Mesendoderm (in vitro differentiated cells): ENCODE data around the gene FAM163B.

Experiments
- DNase-seq: peaks from one replicate; pipeline ENCODE4 v3.0.0; 2013
- H2AK5ac ChIP-seq: 2 replicates; pipeline ENCODE4 v1.6.1; 2013; ENCODE audit warnings: low read length, inconsistent platforms
- H2BK120ac ChIP-seq: 2 replicates; pipeline ENCODE4 v1.6.1; 2013; ENCODE audit warnings: low read depth, mild to moderate bottlenecking, low read length, moderate library complexity, mixed read lengths
- H2BK15ac ChIP-seq: replicated peaks from 2 replicates; pipeline ENCODE4 v1.6.1; 2013; ENCODE audit warnings: low read depth, mild to moderate bottlenecking, moderate library complexity
- H2BK5ac ChIP-seq: 2 replicates; pipeline ENCODE4 v1.6.1; 2013; ENCODE audit warnings: low read length, inconsistent platforms
- H3K18ac ChIP-seq: 2 replicates; pipeline ENCODE4 v1.6.1; 2013; ENCODE audit warnings: mild to moderate bottlenecking, low read length, mixed read lengths
- H3K23ac ChIP-seq: one replicate; pipeline ENCODE4 v1.6.1; 2013; ENCODE audit warnings: low read length
- H3K27ac ChIP-seq: 2 replicates; pipeline ENCODE4 v1.5.1; 2013; ENCODE audit warnings: low read depth, mild to moderate bottlenecking, inconsistent platforms, low read length, moderate library complexity
- H3K27me3 ChIP-seq: 2 replicates; pipeline ENCODE4 v1.6.1; 2013; ENCODE audit warnings: low read length, control low read depth, mild to moderate bottlenecking, inconsistent platforms; ENCODE audit not compliant: insufficient read depth, poor library complexity
- H3K36me3 ChIP-seq: 2 replicates; pipeline ENCODE4 v1.6.1; 2013; ENCODE audit warnings: low read length, inconsistent platforms; ENCODE audit not compliant: control insufficient read depth, insufficient read depth
- H3K4ac ChIP-seq: one replicate; pipeline ENCODE4 v1.6.1; 2013; ENCODE audit warnings: low read depth, mild to moderate bottlenecking, low read length, moderate library complexity
- H3K4me1 ChIP-seq: 2 replicates; pipeline ENCODE4 v1.6.1; 2013; ENCODE audit warnings: low read depth, low read length, inconsistent platforms; ENCODE audit not compliant: control insufficient read depth
- H3K4me2 ChIP-seq: 2 replicates; pipeline ENCODE4 v1.6.1; 2013; ENCODE audit warnings: low read length
- H3K4me3 ChIP-seq: 2 replicates; pipeline ENCODE4 v1.5.1; 2013; ENCODE audit warnings: mild to moderate bottlenecking, low read length
- H3K56ac ChIP-seq: one replicate; pipeline ENCODE4 v1.6.1; 2013; ENCODE audit warnings: low read length
- H3K79me1 ChIP-seq: 2 replicates; pipeline ENCODE4 v1.6.1; 2013; ENCODE audit warnings: low read length, inconsistent platforms
- H3K79me2 ChIP-seq: 2 replicates; pipeline ENCODE4 v1.6.1; 2013; ENCODE audit warnings: mild to moderate bottlenecking, low read length; ENCODE audit not compliant: control insufficient read depth, insufficient read depth
- H3K9ac ChIP-seq: 2 replicates; pipeline ENCODE4 v1.6.1; 2013; ENCODE audit warnings: low read length, inconsistent platforms
- H4K5ac ChIP-seq: one replicate; pipeline ENCODE4 v1.6.1; 2013; ENCODE audit warnings: low read length
- H4K8ac ChIP-seq: one replicate; pipeline ENCODE4 v1.6.1; 2013; ENCODE audit warnings: low read depth, mild to moderate bottlenecking, control low read depth, low read length, moderate library complexity
- WGBS: extraction: QIAGEN DNeasy Blood & Tissue Kit; methylation state at CpG from one replicate; pipeline ENCODE4 v1.1.7; 2013; ENCODE audit warnings: low lambda C conversion rate, missing lambda C conversion rate; ENCODE audit not compliant: insufficient coverage; ENCODE audit errors: extremely low coverage; 5-methylcytosine and 5-hydroxymethylcytosine counted together

The FAM163B gene

DNA sequence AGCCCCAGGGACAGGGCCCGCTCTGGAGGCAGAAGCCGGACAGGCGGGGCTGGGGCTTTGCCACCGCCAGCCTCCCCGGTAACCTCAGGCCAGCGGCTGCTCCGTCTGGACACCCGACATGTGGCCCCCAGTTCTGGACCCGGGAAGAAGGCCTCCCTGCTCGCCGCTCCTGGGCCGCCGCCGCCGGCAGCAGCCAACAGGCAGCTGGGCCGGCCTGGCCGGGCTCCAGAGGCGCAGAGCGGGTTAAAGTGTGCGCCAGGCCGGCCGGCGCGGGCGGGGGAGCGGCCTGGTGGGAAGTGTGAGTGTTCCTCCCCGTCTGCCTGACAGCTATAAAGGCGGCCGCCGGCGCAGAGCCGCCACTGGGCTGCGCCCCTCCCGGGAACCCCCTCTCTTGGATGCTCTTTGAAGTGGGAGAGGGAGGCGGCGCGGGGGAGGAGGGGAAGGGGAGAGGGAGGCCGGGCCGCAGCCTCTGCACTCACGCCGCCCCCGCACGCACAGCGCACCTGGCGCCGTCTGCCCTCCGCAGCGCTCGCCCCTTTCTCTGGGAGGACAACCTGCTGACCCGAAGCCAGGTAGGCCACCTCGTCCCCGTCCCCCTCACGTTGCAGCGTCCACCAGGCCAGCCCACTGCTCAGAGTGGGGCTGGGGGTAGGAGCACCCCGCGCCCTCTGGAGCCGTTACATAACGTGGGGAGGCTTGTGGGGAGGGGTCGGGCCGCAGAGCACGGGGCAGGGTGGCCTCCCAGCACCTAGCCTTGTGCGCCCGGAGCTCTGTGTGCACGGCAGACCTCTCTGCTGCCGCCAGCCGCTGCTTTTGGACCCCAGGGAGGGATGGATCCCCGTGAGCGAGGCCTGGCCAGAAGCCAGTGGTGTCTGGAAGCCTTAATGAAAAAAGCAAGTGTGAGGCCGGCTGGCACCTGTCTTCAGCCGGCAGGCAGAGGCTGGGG, 74.6 kb downstream of the FAM163B start, which contains the start of gene ADAMTSL2:
Gene ADAMTSL2 (plus strand): TSS at position 359 of the 946 bp plus-strand sequence. CDS start 2,009 bp downstream, outside the sequence.
- Histone ChIP-seq H3K4me3 (no peak within 1 kb of the TSS), H4K8ac (no peak within 1 kb of the TSS)

DNA sequence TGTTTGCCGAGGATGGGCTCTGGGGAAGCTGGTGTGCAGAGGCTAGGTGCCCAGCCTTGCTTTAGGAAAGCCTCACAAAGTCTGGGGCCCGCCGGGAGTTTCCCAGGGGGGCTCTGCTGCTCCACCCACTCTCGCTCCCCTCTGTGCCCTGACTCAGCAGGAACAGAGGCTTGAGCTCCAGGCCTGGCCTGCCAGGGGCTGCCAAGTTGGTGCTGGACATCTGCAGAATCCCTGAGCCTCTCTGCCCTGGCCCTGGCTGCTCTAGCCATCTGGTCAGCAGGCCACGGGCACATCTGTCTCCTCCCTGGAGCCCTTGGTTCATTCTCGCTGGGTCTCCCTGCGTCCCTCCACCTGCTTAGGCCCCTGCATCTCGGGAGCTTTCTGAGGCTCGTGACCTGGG, 75.3 kb downstream of the FAM163B start:
- no peak overlapping the region for H4K8ac ChIP-seq
- no peak overlapping the region for H2AK5ac ChIP-seq
- H3K4me2 ChIP-seq = no peak overlapping the region
- H3K79me2 ChIP-seq = no peaks in the 10 kb centered on the region
- no peak overlapping the region for H2BK5ac ChIP-seq
- no peak overlapping the region for H4K5ac ChIP-seq
- no peak overlapping the region for H3K4ac ChIP-seq
- H3K79me1 ChIP-seq = no peaks in the 10 kb centered on the region
- H2BK120ac ChIP-seq = no peak overlapping the region
- H3K27ac ChIP-seq = no peak overlapping the region
- no peak overlapping the region for H3K23ac ChIP-seq
- H3K56ac ChIP-seq = peak overlapping the region; percentile 57
- no CpG with 5 or more reads among the region's 9 CpGs for WGBS
- H3K18ac ChIP-seq = peak overlapping the region; percentile 52
- no peaks in the 10 kb centered on the region for H3K36me3 ChIP-seq
- no peaks in the 10 kb centered on the region for H3K27me3 ChIP-seq
- H3K9ac ChIP-seq = no peak overlapping the region
- H2BK15ac ChIP-seq = no peak overlapping the region
- DNase-seq = no peak
- no peaks in the 10 kb centered on the region for H3K4me1 ChIP-seq
- H3K4me3 ChIP-seq = no peak overlapping the region

More for the DNA sequence above, 74.6 kb downstream of the FAM163B start, which contains the start of gene ADAMTSL2:
- no peaks in the 10 kb centered on the region for H3K36me3 ChIP-seq
- no peak within 1 kb of the TSS for H2BK15ac ChIP-seq
- no peak within 1 kb of the TSS for H3K27ac ChIP-seq
- H4K5ac ChIP-seq = no peak within 1 kb of the TSS
- no peak within 1 kb of the TSS for H3K23ac ChIP-seq
- no CpG with 5 or more reads among the region's 70 CpGs for whole genome bisulfite sequencing
- no peaks in the 10 kb centered on the region for H3K79me1 ChIP-seq
- no peak within 1 kb of the TSS for H2AK5ac ChIP-seq
- H2BK120ac ChIP-seq = no peak within 1 kb of the TSS
- peak within 1 kb of the TSS; percentile 52 for H3K18ac ChIP-seq
- no peak within 1 kb of the TSS for H3K4ac ChIP-seq
- peak within 1 kb of the TSS; percentile 34 for H3K4me2 ChIP-seq
- peak; percentile 74 for DNase-seq
- H3K79me2 ChIP-seq = no peaks in the 10 kb centered on the region
- peak within 1 kb of the TSS; percentile 86 for H3K56ac ChIP-seq
- peaks cover 4% of the 10 kb centered on the region for H3K4me1 ChIP-seq
- no peak within 1 kb of the TSS for H2BK5ac ChIP-seq
- no peaks in the 10 kb centered on the region for H3K27me3 ChIP-seq
- H3K9ac ChIP-seq = peak within 1 kb of the TSS; percentile 51

DNA sequence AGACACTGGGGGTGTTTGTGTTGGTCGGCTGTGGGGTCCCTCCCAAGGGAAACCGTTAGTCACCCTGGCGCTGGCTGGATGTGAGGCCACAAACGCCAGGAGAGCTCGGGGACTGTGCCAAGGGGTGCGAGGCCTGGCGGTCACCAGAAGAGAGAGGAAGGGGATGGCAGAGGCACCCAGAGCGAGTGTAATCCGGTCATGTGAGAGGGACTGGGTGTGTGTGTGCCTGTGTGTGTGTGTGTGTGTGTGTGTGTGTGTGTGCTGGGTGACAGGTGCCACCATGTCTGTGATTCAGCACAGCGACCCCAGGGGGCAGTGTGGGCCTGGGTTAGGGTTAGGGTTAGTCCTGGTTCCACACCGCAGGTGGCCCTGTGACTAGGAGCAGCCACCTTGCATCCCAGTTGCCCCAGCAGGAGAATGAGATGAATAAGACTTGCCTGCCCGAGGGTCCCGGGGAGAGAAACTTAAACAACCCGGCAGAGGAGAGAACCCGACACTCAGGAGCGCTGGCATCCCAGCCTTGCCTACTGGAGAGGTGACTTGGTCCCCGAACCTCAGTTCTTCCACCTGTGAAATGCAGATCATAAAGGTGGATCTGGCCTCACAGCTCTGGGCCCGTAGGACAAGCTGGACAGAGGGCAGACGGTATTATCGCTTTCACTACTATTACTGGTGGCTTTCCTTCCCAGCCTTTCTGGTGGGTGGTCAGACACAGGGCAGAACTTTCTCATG, 76.1 kb downstream of the FAM163B start:
- Histone ChIP-seq H3K27ac (no peak overlapping the region), H3K36me3 (no peaks in the 10 kb centered on the region), H3K56ac (no peak overlapping the region), H2BK5ac (no peak overlapping the region), H2BK15ac (no peak overlapping the region), H3K4me3 (no peak overlapping the region), H4K8ac (no peak overlapping the region), H3K27me3 (no peaks in the 10 kb centered on the region), H3K79me1 (no peaks in the 10 kb centered on the region), H4K5ac (no peak overlapping the region), H3K9ac (no peak overlapping the region), H2BK120ac (no peak overlapping the region), H3K4ac (no peak overlapping the region), H3K4me2 (no peak overlapping the region), H2AK5ac (no peak overlapping the region), H3K79me2 (no peaks in the 10 kb centered on the region), H3K23ac (no peak overlapping the region), H3K18ac (no peak overlapping the region), H3K4me1 (no peaks in the 10 kb centered on the region)
- no CpG with 5 or more reads among the region's 20 CpGs for WGBS
- peak; percentile 87 for DNase-seq

DNA sequence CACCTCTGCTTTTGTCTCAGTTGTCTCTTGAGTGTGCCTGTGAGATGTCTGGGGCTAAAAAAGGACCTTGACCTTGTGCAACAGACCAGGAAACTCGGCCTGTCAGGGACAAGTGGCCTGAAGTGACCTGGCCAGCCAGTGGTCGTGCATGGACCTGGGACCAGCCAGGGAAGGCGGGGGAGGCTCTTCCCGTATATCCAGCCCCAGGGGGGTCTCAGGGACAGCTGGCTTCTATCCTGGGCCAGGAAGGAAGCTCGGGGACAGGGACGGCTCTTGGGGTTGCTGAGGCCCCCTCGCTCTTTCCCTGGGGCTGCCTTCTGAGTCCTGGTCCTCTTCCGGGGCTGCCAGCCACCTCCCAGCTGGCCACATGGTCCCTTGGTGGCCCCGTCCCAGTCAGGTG, 77.9 kb downstream of the FAM163B start:
- Histone ChIP-seq H3K56ac (no peak overlapping the region), H2BK120ac (no peak overlapping the region), H3K79me1 (no peaks in the 10 kb centered on the region), H3K4me2 (no peak overlapping the region), H3K18ac (no peak overlapping the region), H3K79me2 (no peaks in the 10 kb centered on the region), H3K36me3 (no peaks in the 10 kb centered on the region), H3K27me3 (no peaks in the 10 kb centered on the region), H2BK15ac (no peak overlapping the region), H4K8ac (no peak overlapping the region), H3K9ac (no peak overlapping the region), H4K5ac (no peak overlapping the region), H3K4me1 (peaks cover 10% of the 10 kb centered on the region), H2BK5ac (no peak overlapping the region), H3K23ac (no peak overlapping the region), H3K4me3 (no peak overlapping the region), H2AK5ac (no peak overlapping the region), H3K27ac (no peak overlapping the region), H3K4ac (no peak overlapping the region)
- WGBS = no CpG with 5 or more reads among the region's 9 CpGs
- no peak for DNase-seq

DNA sequence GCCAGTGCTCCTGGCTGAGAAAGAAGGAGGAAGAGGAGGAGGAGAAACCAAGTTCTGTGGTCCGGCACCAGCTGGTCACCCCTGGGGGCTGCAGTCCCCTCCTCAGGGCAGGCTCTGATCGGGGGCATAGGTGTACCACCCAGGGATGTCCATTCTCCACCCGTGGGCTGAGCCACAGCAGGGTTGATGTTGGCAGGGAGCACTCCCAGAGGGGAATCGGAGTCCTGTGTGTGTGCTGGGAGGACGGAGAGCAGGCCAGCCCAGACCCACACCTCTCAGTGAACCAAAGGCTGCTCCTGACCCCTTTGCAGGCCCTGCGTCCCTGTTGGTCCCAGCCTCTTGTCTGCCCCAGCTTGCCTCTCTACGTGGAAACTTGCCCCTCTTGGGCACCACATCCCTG, 79.3 kb downstream of the FAM163B start:
- H3K4me3 ChIP-seq = no peak overlapping the region
- no peak for DNase-seq
- no peak overlapping the region for H3K4me2 ChIP-seq
- H2BK120ac ChIP-seq = no peak overlapping the region
- no peaks in the 10 kb centered on the region for H3K79me2 ChIP-seq
- no peak overlapping the region for H2BK15ac ChIP-seq
- H3K18ac ChIP-seq = no peak overlapping the region
- H3K36me3 ChIP-seq = no peaks in the 10 kb centered on the region
- H4K5ac ChIP-seq = no peak overlapping the region
- H2AK5ac ChIP-seq = peak overlapping the region; percentile 39
- no peak overlapping the region for H4K8ac ChIP-seq
- no CpG with 5 or more reads among the region's 7 CpGs for WGBS
- H3K4me1 ChIP-seq = peaks cover 19% of the 10 kb centered on the region
- H3K56ac ChIP-seq = no peak overlapping the region
- no peak overlapping the region for H3K27ac ChIP-seq
- no peaks in the 10 kb centered on the region for H3K27me3 ChIP-seq
- H3K4ac ChIP-seq = no peak overlapping the region
- H2BK5ac ChIP-seq = no peak overlapping the region
- H3K23ac ChIP-seq = no peak overlapping the region
- no peaks in the 10 kb centered on the region for H3K79me1 ChIP-seq
- H3K9ac ChIP-seq = no peak overlapping the region
